Measurements from ENCODE around the gene NUBP1. TPM values are rescaled to one million over a fixed set of nuclear protein-coding genes. Genes with fewer than 3 reads are reported as not detected.

Gene NUBP1
- polyA plus RNA-seq (ENCODE audit: low read depth in 6 of 6), result 10 to 100 TPM; 45.4 to 78.3 (median 63.5) TPM

DNA sequence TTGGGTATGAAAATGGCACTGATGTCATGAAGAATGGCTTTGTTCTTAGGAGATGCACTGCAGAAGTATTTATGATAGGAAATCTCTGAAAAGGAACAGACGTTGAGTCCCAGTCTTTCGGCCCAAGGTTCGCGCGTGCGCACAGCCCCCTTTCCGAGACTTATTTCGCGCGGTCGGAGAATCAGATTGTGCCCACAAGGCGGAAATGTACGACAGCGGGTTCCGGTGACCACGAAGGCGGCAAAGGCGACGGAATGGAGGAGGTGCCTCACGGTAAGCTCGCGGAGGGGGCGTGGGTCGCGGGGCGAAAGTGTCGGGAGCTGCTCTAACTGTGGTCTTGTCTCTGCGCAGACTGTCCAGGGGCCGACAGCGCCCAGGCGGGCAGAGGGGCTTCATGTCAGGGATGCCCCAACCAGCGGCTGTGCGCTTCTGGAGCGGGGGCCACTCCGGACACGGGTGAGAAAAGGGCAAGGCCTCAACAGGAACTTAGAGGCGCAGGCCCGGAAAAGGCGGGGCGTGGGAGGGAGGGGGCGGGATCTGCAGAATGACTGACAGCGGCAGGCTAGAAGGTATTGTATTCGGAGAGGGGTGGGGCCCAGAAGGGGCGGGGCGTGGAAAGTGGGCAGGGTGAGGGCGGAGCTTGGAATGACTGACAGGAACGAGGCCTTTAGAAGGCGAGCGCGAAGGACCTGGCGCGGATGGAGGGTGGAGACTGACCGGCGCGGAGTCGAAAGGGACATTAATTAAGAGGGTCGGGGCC, at the start of gene NUBP1:
NUBP1 (plus strand) TSS at position 233 of the 760 bp plus-strand sequence; CDS start at position 255, 22 bp downstream.
- Mint-ChIP-seq H3K9me3 (no peaks in the 10 kb centered on the region), H3K4me3 (peak within 1 kb of the TSS; percentile 86 to 98 (median 96)), H3K27me3 (no peaks in the 10 kb centered on the region), H3K36me3 (peaks cover 0 to 11% of the 10 kb centered on the region in 2 donors), H3K27ac (peak within 1 kb of the TSS; percentile 98 to 100 (median 99)), H3K4me1 (peaks cover 47 to 66% (median 61%) of the 10 kb centered on the region in 3 donors)
- ATAC-seq (ENCODE audit: low read depth in 2 of 2) (peak; percentile 88 to 90), DNase-seq (peak; percentile 98)

DNA sequence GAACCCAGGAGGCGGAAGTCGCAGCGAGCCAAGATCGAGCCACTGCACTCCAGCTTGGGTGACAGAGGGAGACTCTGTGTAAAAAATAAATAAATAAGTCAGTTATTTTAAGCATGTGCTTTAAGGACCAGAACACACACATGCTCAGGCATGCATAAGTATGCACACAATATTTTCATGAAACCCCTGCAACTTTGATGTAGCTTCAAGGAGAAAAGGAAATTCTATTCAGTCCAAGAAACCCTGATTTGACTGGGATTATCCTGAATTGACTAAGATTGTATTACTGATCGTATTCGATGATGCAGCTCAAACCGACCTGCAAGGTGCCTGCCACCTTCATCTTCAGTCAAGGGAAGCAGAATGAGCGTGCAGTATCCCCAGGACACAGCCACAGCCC, 49.8 kb upstream of the NUBP1 start:
- ATAC-seq (ENCODE audit: low read depth in 2 of 2) (no peak), DNase-seq (no peak)
- Mint-ChIP-seq H3K4me3 (no peak overlapping the region), H3K9me3 (no peaks in the 10 kb centered on the region), H3K27ac (no peak overlapping the region), H3K4me1 (peaks cover 0 to 6% (median 4%) of the 10 kb centered on the region in 3 donors), H3K36me3 (peaks cover 0 to 8% of the 10 kb centered on the region in 2 donors), H3K27me3 (peaks cover 0 to 28% (median 23%) of the 10 kb centered on the region in 3 donors)

DNA sequence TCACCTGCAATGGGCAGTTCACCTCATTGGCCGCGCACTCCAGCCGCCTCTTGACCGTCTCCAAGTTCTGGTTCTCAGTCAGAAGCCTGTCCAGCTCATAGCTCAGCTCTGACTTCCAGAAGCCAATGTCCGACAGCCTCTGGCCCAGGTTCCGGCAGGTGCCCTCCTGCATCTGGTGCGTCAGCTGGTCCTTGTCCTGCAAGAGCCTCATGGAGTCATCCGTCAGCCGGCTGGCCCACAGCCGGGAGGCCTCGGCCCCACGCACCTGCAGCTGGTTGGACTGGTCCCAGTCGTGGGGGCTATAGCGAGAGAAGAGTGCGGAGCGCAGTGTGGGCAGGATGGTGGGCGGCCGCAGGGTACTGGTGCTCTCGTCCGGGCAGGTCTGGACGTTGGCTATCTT, 49.3 kb upstream of the NUBP1 start:
- H3K27me3 Mint-ChIP-seq, result peaks cover 0 to 28% (median 23%) of the 10 kb centered on the region in 3 donors

DNA sequence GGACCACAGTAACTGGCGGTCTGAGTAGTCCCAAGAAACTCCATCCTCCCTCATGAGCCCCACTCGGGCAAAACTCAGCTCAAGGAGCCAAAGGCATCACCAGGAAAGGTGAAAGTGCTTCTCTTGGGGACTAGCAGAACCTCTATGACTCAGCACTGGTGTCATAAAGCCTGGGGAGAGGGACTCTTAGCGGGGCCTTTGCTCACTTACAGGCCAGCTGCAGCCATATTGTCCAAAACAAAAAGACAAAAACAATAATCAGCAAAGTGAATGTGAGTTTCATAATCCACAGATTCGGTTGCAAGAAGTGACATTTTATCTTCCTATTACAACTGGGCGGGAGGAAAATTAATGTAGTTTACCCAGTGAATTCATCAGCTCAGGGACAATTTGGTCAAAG, 48.8 kb upstream of the NUBP1 start, which contains the start of gene TEKT5:
TEKT5 (minus strand) TSS at position 101 of the 400 bp plus-strand sequence; CDS start at position 44, 57 bp downstream.
- Mint-ChIP-seq H3K36me3 (peaks cover 0 to 8% of the 10 kb centered on the region in 2 donors), H3K4me3 (no peak within 1 kb of the TSS), H3K4me1 (peaks cover 0 to 6% (median 4%) of the 10 kb centered on the region in 3 donors), H3K27ac (no peak within 1 kb of the TSS), H3K27me3 (peaks cover 0 to 25% (median 23%) of the 10 kb centered on the region in 3 donors), H3K9me3 (no peaks in the 10 kb centered on the region)
- DNase-seq (no peak), ATAC-seq (ENCODE audit: low read depth in 2 of 2) (no peak)

More for the DNA sequence above, 49.3 kb upstream of the NUBP1 start:
- Mint-ChIP-seq H3K4me1 (peaks cover 0 to 6% (median 4%) of the 10 kb centered on the region in 3 donors), H3K4me3 (no peak overlapping the region), H3K9me3 (no peaks in the 10 kb centered on the region), H3K36me3 (peaks cover 0 to 8% of the 10 kb centered on the region in 2 donors), H3K27ac (no peak overlapping the region)
- DNase-seq, result no peak
- no peak for ATAC-seq (ENCODE audit: low read depth in 2 of 2)

DNA sequence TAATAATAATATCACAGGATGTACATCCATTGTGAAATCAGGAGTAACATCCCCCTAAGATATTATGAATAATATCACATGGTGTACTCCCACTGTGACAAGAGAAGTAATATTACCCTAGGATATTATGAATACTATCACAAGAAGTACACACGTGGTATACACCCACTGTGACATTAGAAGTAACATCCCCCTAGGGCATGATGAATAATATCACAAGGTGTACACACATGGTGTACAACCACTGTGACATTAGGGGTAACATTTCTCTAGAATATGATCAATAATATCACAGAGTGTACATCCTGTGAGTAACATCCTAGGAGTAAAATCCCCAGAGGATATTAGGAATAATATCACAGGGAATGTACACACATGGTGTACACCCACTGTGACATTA, 43.9 kb upstream of the NUBP1 start:
- Mint-ChIP-seq H3K9me3 (peaks cover 0 to 2% (median 0%) of the 10 kb centered on the region in 7 donors), H3K4me1 (no peaks in the 10 kb centered on the region), H3K27ac (no peak overlapping the region), H3K4me3 (no peak overlapping the region), H3K36me3 (no peaks in the 10 kb centered on the region), H3K27me3 (peaks cover 0 to 7% (median 0%) of the 10 kb centered on the region in 3 donors)
- no peak for ATAC-seq (ENCODE audit: low read depth in 2 of 2)
- no peak for DNase-seq

DNA sequence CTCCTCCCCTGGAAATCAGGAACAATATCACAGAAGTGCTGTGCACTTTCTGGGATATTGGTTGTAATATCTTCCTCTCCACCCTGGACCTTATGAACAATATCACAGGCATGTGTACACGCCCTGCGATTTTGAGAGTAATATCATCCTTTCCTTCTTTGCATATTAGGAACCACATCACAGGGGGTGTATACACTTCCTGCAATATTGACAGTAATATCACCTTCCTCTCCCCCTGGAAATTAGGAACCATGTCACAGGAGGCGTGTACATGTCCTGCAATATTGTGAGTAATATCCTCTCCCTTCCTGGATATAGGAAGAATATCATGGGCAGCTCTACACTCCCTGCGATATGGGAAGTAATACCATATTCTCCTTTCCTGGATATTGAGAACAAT, 34.7 kb upstream of the NUBP1 start:
- Mint-ChIP-seq H3K27ac (peak overlapping the region in 1 of 6 donors; percentile 80), H3K9me3 (peaks cover 0 to 2% (median 0%) of the 10 kb centered on the region in 7 donors), H3K27me3 (peaks cover 18 to 37% (median 24%) of the 10 kb centered on the region in 3 donors), H3K4me3 (no peak overlapping the region), H3K4me1 (peaks cover 0 to 4% (median 0%) of the 10 kb centered on the region in 3 donors), H3K36me3 (no peaks in the 10 kb centered on the region)
- ATAC-seq (ENCODE audit: low read depth in 2 of 2) (no peak), DNase-seq (no peak)

DNA sequence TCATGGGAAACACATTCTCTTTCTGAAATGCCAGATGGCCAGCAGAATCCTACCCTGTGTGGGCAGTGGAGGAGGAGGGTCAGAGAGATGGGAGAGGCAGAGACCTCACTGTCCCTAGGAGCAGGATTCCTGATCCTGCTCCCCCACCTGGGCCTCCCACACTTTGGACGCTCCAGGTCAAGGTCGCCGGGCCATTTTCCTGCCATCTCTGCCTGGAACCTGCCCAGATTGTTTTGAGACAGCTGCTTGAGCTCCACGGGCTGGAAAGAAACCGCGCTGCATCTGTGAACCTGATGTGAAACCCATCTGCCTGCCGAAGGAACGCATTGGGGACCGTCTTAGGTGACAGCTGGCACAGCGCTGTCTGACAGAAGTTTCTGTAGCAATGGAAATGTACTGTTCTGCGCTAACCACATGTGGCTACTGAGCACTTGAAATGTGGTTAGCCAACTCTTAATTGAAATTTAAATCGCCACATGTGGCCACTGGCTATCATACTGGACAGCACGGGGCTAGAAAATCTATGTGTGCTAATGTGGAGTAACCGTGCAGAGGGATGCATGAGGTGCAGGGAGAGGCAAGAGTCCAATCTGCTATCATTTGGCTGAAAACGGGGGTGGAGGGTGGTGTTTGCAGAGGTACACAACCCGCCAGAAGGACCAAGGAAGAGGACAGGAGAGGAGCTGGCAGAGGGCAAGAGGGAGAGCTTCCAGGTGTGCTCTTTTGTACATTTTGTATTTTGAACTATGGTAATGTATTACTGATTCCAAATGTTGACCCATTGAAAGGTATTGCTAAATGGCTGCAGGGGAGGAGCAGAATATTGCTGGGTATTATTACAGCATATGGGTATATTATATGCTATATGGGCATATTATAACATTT, 15.4 kb upstream of the NUBP1 start:
- ATAC-seq (ENCODE audit: low read depth in 2 of 2), result no peak
- DNase-seq, result no peak
- H3K4me1 Mint-ChIP-seq, result no peaks in the 10 kb centered on the region
- no peak overlapping the region for H3K27ac Mint-ChIP-seq
- no peaks in the 10 kb centered on the region for H3K27me3 Mint-ChIP-seq
- peaks cover 0 to 3% (median under 1%) of the 10 kb centered on the region in 7 donors for H3K9me3 Mint-ChIP-seq
- peaks cover 0 to 3% of the 10 kb centered on the region in 2 donors for H3K36me3 Mint-ChIP-seq
- H3K4me3 Mint-ChIP-seq, result no peak overlapping the region

DNA sequence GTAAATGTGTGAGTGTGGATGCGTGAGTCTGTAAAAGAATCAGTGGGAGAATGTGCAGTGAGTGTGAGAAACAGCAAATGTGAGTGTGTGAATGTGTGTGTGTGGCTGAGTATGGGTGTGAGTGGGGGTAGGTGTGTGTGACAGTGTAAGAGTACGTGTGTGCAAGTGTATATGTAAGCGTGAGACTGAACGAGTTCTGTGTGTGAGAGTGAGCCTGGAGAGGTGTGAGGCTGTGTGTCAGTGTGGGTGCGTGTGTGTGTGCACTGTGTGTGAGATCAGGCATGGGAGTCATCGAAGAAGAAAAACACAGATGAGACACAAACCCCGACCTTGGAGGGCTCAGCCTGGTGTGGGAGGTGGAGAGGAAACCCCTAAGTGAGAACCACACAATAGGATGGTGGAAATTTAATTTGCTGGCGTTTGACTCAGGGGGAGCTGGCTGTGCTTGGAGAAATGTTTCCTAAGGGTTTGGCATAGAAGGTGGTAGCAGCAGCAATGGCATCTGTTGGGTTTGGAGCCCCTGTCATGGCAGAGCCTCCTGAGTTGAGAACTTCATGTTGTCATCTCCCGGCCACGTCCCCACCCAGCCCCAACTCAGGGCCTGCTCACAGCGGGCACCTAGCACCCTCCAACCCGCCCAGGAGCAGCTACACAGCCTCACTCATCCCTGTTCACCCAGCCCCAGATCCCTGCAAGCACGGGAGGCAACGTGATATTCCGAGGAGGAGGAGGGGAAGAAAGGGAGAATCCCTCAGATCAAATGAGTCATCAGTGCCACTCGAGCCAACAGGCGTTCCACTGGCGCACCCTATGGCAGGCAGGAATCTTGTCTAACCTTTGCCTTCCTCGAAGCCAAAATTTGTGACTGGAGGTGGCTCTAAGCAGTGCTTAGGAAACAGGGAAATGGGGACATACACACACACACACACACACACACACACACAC, 14.3 kb upstream of the NUBP1 start:
- Mint-ChIP-seq H3K9me3 (peaks cover 0 to 5% (median 4%) of the 10 kb centered on the region in 7 donors), H3K4me3 (no peak overlapping the region), H3K36me3 (peaks cover 0 to 7% of the 10 kb centered on the region in 2 donors), H3K27me3 (no peaks in the 10 kb centered on the region), H3K4me1 (no peaks in the 10 kb centered on the region), H3K27ac (peak overlapping the region in 1 of 6 donors; percentile 32)
- ATAC-seq (ENCODE audit: low read depth in 2 of 2), result no peak
- DNase-seq, result no peak

DNA sequence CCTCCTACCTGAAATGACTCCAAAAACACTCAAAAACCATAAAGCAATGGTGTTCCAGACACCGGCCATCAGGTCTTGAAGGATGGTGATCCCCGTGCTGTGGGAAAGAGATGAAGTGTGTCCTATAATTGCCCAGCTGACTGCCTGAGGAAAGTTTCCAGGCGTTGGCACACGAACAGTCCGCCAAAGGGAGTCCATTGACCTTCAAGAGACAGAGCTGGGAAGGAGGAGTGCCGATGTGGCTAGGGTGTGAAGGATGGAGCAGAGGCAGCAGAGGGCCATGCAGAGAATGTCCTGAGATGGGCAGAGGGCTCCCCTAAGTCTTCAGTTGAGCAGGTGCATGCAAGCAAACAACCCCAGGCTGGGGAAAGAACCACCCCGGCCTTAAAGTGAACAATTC, 11.9 kb upstream of the NUBP1 start:
- Mint-ChIP-seq H3K27ac (no peak overlapping the region), H3K36me3 (peaks cover 0 to 7% of the 10 kb centered on the region in 2 donors), H3K4me1 (no peaks in the 10 kb centered on the region), H3K4me3 (no peak overlapping the region), H3K9me3 (peaks cover 0 to 5% (median 4%) of the 10 kb centered on the region in 7 donors), H3K27me3 (no peaks in the 10 kb centered on the region)
- ATAC-seq (ENCODE audit: low read depth in 2 of 2) (no peak), DNase-seq (no peak)

DNA sequence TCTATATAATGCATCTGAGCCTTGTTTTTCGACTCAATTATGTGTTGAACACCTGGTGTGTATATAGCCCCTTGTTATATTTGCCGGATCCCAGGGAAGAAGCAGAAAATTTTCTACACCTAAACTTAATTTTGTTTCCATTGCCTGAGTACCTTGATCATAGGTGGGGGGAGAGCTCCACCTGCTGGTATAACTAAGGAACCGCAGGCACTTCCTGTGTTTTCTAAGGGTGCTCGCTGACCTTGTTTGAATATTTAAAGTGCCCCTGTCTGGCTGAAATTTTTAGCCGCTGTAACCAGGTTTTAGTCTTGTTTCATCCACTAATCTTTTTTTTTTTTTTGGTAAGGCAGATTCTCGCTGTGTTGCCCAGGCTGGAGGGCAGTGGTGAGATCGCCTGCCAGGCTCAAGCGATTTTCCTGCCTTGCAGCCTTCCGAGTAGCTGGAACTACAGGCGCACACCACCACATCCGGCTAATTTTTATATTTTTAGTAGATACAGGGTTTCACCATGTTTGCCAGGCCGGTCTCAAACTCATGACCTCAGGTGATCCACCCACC, 6.5 kb upstream of the NUBP1 start:
- Mint-ChIP-seq H3K4me3 (peak overlapping the region; percentile 6 to 86 (median 76)), H3K36me3 (peaks cover 0 to 7% of the 10 kb centered on the region in 2 donors), H3K27me3 (no peaks in the 10 kb centered on the region), H3K4me1 (peaks cover 24 to 43% (median 32%) of the 10 kb centered on the region in 3 donors), H3K27ac (peak overlapping the region; percentile 56 to 95 (median 74)), H3K9me3 (peaks cover 0 to 5% (median 4%) of the 10 kb centered on the region in 7 donors)
- ATAC-seq (ENCODE audit: low read depth in 2 of 2) (peak; percentile 88 to 93), DNase-seq (peak; percentile 75)

DNA sequence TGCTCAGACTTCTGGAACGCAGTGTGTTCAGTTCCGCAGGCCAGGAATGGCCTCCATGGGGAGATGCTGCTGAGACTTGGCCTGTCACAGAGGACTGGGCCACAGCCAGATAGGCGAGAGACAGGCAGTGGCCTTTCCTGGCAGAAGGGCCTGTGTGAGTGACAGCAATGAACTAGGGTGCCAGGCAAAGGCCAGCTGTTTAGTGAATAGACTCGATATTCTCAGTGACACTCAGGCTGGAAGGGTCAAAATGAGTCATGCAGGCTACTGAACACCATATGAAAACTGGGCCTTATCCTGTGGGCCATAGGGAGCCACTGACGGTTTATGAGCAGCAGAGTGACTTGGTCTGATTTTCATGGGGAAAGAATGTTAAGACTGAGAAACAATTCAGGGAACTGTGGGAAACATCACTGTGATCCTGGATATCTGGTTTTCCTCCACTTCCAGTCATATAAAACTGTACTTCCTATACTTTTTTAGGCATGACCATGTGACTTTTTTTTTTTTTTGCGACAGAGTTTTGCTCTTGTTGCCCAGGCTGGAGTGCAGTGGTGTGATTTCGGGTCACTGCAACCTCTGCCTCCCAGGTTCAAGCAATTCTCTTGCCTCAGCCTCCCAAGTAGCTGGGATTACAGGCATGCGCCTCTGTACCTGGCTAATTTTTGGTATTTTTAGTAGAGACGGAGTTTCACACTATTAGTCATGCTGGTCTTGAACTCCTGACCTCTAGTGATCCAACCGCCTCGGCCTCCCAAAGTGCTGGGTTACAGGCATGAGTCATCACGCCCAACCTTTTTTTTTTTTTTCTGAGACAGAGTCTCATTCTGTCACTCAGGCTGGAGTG, 5.2 kb upstream of the NUBP1 start:
- DNase-seq (no peak), ATAC-seq (ENCODE audit: low read depth in 2 of 2) (no peak)
- Mint-ChIP-seq H3K36me3 (peaks cover 0 to 2% of the 10 kb centered on the region in 2 donors), H3K9me3 (peaks cover 0 to under 1% (median under 1%) of the 10 kb centered on the region in 7 donors), H3K4me3 (peak overlapping the region in 4 of 8 donors; percentile 47 to 75 (median 59)), H3K27me3 (no peaks in the 10 kb centered on the region), H3K27ac (peak overlapping the region in 3 of 6 donors; percentile 69 to 85 (median 82)), H3K4me1 (peaks cover 29 to 48% (median 38%) of the 10 kb centered on the region in 3 donors)
